HG03378 (cell line): ENCODE results near the gene SUV39H2.
"Not testable (repeated sequence)": the region's sequence is repeated elsewhere in the genome, so short reads cannot be mapped to it uniquely, and the experiment has no call there.

Experiments
- ATAC-seq: cut with Tn5 transposase; IDR thresholded peaks from one replicate; pipeline ENCODE4 v1.9.1; 2021; ENCODE audit warnings: mild to moderate bottlenecking, moderate library complexity; ENCODE audit not compliant: unreplicated experiment

SUV39H2 gene

GRCh38 chr10:14926722-14927416, 48.2 kb downstream of the SUV39H2 start:
- peak; percentile 98 for ATAC-seq

GRCh38 chr10:14930610-14931009, 51.9 kb downstream of the SUV39H2 start:
- ATAC-seq, result no peak

- ATAC-seq, result no peak
These were observed 57.9 kb downstream of the SUV39H2 start for GRCh38 chr10:14936584-14936983.

GRCh38 chr10:14938971-14939370, 60.3 kb downstream of the SUV39H2 start:
- ATAC-seq, result peak; percentile 49

GRCh38 chr10:14942147-14942949, 63.7 kb downstream of the SUV39H2 start:
- ATAC-seq, result peak; percentile 75

GRCh38 chr10:14942950-14943338, 64.3 kb downstream of the SUV39H2 start:
- ATAC-seq, result not testable (repeated sequence)

GRCh38 chr10:14945108-14945507, 66.4 kb downstream of the SUV39H2 start:
- no peak for ATAC-seq

GRCh38 chr10:14947268-14947667, 68.6 kb downstream of the SUV39H2 start:
- no peak for ATAC-seq

- ATAC-seq, result no peak
These were observed 70.6 kb downstream of the SUV39H2 start for GRCh38 chr10:14949291-14949690.

- ATAC-seq, result no peak
These were observed 74.3 kb downstream of the SUV39H2 start for GRCh38 chr10:14952851-14953423.

- ATAC-seq, result peak; percentile 35
These were observed 74.8 kb downstream of the SUV39H2 start for GRCh38 chr10:14953424-14954000.
